HG03064 (cell line): ENCODE data around the gene NOSTRIN.

Experiments used
- ATAC-seq: cut with Tn5 transposase; IDR thresholded peaks from one replicate; pipeline ENCODE4 v1.9.1; 2021; ENCODE audit warnings: low read depth; ENCODE audit not compliant: unreplicated experiment

Gene NOSTRIN

DNA sequence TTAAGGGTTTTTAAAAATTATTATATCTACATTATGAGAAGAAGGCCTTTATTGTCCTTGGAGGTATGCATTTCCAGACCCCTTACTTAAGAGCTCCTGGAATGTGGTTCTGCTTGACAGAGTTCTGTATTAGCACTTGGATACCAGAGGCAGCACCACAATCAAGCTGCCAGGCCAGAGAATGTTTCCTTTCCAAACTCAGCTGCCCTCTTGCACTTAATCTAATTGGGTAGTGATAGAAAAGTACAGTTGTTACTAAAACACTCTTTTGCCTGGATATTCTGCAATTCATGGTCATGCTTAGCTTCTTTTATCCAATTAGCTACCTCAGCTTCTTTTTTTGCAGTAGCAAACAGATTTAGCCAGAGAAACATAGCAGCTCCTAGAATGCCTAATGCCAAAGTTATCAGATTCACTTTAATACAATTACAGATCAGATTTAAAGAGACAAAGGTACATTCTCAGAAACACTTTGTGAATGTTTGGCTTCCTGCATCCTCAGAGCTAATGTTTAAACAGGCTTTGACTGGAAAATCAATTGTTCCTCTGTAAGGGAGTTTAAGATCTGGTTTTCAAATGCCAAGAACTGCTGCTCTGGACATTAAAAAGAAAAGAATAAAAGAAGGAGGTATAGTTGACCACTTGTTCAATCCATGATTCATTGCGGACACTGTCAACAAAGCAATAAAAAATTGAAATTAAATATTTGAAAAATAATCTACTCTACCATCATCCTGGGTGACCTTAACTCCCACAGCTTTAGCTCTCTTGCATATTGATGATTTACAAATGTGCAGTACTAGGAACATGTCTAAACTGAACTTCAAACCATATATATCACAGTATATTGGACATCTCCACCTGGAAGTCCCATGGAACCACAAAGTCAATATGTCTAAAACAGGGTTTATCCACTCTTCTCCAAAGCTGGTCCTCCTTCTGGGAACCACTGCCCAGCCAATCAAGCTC lies 12.8 kb downstream of the NOSTRIN start:
- no peak for ATAC-seq

DNA sequence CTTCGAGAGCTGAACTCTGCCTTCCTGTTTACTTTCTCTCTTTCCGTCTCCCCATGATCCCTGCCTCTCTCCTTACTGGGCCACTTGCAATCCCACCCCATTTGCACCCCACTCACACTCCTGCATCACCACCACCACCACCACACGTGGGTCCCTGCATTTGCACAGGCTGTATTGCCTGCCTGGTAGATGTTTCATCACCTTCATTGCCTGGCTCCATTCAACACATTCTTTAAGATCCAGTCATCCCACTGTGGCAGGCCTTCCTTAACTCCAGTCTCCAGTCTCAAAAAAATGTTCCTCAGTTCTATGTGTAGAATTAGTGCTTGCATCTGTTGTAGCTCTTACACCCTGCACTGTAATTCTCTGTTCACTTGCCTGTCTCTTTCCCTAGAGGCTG lies 13.9 kb downstream of the NOSTRIN start:
- ATAC-seq: no peak

DNA sequence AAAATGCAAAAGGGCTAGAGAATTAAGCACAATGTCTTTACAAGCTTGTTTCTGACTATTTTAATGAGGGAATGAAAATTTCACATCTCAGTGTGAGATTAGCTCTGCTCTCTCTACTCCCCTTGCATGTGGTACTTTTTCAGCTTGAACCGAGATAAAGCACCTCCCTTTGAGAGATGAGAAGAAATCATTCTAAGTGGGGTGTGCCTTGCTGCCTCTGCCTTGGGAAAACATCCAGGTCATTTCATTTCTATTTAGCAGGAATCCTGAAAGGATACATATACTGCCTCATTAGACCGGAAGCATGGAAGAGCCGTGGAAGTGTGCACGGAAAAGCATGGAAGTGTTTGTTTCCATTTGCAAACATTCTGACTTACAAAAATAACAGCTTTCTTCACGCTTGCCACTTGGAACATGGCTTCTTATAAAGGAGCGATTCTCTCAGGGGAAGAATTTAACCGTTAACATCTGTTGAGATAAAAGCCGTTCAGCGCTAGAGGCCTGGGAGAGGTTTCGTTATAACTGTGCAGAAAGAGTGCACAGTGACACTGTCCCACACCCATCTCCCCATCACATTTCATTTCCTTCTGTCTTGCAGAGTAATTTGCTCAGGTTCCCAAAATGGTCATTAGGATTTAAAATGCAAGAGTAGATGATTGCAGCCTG lies 16.7 kb downstream of the NOSTRIN start:
- no peak for ATAC-seq

DNA sequence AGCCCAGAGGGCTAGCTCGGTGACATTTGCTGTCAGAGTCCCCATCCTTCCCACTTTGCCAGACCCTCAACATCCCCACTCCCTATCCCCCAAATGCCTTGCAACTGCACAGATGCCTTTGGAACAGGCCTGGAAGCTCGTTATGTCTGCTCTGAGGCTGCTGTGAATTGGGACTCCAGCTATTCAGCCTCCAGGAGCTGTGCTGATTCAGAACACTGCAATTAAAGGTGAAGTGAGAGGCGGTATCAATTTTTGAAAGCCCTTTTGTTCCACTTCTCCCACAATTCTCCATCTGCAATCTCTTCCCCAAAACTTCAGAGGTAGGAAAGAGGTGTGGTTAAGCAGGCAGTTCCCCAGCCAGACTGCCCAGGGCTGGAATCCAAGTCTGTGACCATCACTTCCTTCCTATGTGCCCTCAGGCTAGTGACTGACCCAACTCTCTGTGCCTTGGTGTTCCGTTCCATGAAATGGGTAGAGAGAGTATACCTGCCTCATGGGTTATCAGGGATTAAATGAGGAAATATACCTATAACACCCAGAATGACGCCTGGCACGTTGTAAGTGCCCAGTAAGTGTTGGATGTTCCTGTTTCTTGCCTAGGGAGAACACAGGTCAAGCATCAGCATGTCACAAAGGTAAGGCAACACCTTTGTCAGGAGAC lies 17.5 kb downstream of the NOSTRIN start:
- no peak for ATAC-seq

DNA sequence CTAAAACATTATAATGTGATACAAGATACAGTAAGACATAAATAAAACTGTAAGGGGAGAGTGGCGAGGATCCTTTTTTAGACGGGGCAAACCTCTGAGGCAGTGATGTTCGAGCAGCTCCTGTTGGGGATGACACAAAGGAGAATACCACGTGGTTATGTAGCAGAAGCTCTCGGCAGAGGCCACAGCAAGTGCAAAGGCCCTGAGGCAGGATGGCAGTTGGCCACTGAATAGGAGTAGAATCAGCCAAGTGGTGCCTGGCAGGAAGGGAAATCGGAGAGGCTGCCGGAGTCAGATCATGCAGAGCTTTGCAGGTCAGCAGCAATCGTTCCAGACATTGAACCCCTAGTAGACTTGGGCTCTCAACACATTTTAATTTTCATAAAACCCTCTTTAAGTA lies 19.1 kb downstream of the NOSTRIN start:
- no peak for ATAC-seq

DNA sequence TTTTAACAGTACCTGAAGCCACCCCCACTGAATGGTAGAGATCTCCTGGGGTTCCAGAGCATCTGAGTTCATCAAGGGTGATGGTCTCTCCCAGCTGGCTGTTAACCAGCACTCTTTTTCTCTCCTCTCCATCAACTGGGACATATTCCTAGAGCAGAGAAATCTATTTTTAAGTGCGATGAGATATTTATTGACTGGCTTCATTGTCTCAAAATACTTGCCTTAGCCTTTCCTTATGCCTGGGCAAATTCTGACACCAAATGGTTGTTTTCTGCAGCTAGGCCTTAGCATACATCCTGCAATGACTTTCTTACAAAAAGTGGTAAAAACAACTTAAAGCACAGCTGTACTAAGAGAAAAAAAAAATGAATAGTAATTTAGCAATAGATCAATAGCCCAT lies 19.6 kb downstream of the NOSTRIN start:
- no peak for ATAC-seq

DNA sequence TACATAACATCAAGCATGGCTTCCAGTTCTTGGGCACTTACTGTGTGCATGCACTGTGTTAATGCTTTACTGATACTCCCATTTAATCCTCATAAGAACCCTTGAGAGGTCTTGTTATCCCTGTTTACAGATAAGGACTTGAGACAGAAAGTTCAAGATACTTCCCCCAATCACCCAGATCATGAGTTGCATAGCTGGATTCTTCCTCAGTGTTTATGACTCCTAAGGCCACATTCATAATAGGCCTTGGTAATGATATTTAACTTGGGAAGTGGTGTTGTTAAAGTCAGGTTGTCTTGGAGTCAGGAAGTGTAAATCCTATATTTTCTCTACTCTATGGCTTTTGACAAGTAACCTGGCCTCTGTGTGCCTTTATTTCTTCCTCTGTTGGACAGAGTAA lies 22.7 kb downstream of the NOSTRIN start:
- ATAC-seq: no peak

DNA sequence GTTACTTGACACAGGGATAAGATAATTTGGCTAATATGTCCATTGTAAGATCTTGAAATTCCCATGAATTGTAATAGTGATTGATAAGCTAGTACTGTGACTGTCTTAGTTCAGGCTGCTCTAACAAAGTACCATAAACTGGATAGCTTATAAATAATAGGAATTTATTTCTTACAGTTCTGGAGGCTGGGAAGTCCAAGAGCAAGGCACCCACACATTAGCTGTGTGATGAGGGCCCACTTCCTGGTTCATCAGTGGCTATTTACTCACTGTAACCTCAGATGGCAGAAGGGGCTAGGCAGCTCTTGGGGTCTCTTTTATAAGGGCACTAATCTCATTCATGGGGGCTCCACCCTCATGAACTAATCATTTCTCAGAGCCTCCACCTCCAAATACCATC lies 28.5 kb downstream of the NOSTRIN start:
- no peak for ATAC-seq

DNA sequence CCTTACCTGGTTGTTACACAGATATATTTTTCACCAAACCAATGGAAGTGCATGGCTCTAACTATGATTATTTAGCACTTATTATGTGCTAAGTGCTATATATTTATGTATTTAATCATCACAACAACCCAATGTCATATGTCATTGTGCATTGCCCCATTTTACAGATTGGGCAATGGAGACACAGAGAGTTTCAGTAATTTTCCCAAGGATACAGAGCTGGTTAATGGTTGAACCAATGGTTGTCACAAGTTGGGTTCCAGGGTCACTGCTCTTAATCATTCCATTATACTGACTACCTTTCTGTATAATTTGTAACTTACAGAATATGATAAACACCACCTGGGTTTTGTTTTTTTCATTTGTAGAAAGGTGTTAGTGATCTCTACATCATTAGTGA lies 29.2 kb downstream of the NOSTRIN start:
- ATAC-seq: no peak

DNA sequence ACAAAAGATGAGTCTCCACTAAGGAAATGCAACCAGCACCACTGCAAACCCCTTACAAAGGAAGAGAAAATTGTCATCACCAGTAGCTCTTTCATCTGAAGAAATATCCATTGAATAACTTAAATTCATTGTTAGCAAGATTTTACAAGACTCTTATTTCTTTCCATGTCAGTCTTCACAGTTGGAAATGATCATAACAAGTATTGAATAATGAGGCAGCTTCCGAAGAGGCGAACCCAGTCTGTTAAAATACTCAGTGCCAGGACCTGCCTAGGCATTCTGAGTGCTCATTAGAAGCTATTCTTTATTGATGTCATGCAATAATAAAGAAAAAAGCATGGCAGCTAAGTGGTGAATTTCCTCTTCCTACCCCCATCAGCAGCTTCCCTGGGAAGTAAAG lies 33.5 kb downstream of the NOSTRIN start:
- no peak for ATAC-seq

DNA sequence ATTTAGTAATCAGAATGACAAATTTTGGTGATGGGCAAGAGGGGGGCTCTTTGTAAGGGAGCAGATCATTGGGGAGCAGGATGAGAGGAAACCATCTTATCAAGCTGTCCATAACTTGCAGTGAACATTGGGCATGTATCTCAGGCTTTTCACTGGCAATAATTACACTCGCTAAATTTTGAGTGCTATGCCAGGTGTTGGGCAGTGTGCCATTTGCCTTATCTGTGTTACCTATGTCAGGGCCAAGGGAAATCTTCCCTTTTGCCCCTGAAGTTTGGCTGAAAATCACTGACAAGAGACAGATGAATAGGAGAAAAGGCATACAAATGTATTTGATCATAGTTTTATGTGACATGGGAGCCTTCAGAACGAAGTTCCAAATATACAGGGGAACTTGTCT lies 39.0 kb downstream of the NOSTRIN start:
- ATAC-seq: no peak

DNA sequence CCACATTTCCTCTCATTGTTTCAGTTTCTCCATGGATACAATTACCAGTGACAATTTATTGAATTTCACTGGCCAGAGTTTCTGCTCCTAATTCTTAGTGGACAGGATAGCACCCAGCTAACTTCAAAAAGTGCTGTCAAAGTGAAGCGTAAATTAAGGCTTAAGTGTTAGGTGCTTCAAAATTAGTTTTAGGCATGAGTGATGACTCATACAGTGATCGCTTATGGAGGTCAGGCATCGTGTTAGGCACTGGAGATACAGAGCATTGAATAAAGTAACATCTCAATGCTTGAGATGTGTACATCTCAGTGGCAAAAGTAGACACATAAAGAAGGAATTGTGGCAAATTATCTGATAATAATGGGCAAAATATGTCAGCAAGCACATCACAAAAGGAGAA lies 40.8 kb downstream of the NOSTRIN start:
- ATAC-seq: no peak

DNA sequence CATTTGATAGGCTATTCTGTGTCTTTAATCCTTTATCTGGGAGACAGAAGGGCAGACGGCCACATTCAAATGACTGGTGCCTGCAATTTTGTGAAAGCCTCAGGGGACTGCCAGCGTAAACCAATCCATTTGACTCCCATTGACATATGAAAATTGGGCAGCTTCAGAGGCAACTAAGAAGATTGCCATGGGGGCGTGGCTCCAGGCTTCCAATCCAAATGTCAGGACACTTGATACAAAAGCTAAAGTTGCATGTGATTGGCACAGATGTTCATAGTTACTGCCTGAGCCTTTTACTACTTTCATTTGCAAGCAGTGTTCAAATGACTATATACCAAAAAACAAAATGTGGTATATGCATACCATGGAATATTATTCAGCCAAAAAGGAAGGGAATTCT lies 45.8 kb downstream of the NOSTRIN start:
- no peak for ATAC-seq

DNA sequence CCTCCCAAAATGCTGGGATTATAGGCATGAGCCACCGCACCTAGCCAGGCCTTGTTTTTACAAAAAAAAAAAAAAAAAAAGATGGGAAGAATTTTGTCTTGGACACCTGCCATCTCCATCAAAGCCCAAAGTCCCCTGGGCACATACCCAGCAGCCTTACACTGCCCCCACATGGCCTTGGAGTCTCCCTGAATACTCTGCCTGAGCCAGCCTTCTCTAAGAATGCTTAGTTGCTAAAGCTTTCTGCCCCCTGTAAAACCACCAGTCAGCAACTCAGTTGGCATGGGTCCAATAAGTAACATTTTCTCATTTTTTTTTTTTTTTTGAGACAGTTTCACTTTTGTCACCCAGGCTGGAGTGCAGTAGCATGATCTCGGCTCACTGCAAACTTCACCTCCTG lies 47.2 kb downstream of the NOSTRIN start:
- ATAC-seq: no peak

DNA sequence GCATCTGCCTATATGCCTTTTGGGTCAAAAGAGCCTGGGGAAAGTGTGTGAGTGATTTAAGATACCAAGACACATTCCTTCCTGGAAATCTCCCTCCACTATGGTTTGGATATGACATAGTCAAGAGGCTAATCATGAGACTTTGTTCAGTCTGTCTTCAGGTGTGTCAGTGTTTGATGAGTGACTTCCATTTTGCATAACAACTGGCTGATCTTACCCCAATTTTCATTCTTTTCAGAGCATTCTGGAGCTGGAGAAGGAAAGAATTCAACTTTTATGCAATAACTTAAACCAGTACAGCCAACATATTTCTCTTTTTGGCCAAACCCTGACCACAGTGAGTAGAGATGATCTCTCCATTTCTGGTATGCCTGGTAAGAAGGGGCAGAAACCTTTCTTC lies 48.4 kb downstream of the NOSTRIN start:
- ATAC-seq: no peak

DNA sequence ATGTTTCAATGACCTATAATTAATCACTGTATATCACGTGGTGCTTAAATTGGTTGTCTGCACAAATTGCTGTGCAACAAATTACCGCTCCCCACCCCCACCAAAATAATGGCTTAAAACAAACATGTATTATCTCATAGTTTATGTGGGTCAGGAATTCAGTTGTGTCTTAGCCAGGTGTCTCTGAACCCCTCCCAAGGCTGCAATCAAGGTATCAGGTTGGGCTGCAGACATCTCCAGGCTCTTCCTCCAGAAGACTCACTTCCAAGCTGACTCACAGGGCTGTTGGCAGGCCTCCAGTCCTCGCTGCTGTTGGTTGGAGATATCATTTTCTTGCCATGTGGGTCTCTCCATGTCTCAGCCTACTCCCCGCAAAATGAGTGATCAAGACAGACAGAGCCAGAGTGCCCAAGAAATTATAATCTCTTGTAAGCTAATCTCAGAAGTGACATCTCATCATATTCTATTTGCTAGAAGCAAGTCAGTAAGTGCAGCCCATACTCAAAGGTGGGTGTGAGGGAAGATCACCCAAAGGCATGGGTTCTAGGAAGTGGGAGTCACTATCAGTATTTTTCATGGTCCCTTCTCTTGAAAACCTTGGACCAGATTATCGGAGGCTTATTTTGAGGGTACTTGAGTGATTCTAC lies 49.4 kb downstream of the NOSTRIN start:
- no peak for ATAC-seq

DNA sequence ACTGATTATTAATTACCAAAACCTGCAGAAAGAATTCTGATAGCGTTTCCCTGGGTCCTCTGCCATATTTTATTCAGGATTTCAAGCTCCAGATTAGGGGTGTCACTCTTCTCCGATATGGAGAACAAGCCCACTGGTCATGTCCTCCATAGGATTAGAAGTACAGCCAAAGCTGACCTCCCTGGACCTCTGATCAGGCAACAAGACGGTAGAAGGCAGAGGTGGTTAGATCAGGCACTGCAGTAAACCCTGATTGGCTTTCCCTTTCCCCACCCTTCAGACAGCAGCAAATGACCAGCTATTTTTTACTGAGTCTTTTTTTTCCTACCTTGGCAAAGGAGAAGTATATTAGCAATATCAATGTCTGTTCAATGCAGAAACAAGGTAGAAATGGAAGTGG lies 50.0 kb downstream of the NOSTRIN start:
- no peak for ATAC-seq

DNA sequence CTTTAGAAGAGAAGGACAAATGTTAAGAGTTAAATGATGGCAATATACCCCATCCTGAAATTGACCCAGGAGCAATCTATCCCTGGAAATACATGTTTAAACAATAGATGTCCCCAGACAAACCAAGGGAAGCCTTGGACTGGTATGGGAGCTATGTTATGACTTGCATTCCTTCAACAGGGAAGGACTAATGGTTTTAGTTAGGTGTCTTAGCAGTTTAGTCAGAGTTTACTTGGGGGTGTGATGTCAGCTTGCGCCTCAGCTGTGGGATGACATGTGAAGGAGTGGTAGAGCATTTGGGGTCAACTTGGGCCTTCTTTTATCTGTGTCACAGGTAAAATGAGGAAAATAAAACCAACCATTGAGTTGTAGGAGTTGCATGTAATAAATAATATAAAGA lies 51.0 kb downstream of the NOSTRIN start:
- ATAC-seq: no peak

DNA sequence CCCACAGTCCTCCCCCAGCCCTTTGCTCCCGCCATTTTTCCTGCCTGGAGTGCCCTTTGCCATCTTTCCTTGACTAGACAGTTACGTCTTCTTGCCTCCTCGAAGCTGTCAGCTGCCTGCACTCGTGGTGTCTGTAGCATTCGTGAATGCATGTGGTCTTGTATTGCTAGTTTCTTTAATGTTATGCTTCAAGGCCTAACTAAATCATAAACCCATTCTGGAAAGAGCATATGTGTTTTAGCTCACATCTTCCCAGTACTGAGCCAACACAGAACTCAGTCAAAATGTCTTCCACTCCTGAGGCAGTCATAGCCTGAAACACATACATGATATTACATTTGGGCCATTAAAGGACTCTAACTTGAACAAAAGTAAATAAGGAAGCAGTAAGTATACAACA lies 52.2 kb downstream of the NOSTRIN start:
- no peak for ATAC-seq

DNA sequence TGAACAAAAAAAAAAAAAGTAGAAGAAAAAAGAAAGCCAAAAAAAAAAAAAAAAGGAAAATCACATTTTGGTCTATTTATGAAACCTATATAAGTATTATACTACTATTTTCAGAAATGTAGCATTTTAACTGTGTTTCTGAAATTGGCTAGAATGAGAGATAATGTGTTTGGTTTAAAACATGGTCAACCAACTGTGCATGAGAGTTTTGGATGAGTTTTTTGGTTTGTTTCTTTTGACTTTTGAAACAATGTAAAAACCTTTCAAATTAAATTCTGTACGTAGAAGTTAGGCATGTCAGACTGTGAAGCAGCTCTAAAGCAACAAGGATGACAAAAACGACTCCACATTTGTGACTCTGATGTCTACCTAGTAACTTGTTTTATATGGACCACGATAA lies 53.2 kb downstream of the NOSTRIN start:
- no peak for ATAC-seq

DNA sequence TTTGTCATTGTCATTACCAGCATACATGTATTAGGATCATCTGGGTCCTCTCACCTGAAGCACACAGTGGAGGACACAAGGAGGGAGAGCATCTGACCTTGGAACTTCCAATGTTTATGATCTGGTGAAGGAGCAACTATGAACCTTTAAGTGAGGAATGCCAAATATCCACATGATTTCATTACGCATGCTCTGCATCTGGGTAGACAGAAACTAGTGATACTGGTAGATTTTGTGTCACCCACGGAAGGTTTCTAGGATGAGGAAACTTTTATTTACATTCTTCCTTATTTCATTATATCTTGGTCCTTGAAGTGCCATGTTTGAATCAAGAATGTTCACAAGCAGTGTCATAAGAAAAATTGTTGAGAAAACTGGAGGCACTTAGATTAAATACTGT lies 55.7 kb downstream of the NOSTRIN start:
- ATAC-seq: no peak
